HFFc6 (cell line): ENCODE measurements around the gene TFCP2. TPM values are rescaled to one million over a fixed set of nuclear protein-coding genes. Genes with fewer than 3 reads are reported as not detected.

Source experiments
- DNase-seq: peaks from one replicate; pipeline ENCODE4 v3.0.0-alpha.2; 2018
- H3K27ac Mint-ChIP-seq: 2 replicates; pipeline ENCODE4 v1.8.0; 2020; ENCODE audit warnings: mild to moderate bottlenecking, mixed read lengths
- H3K27me3 Mint-ChIP-seq: 2 replicates; pipeline ENCODE4 v1.8.0; 2021; ENCODE audit warnings: mild to moderate bottlenecking, moderate library complexity, mixed read lengths; ENCODE audit not compliant: insufficient read depth
- H3K36me3 Mint-ChIP-seq: 2 replicates; pipeline ENCODE4 v1.8.0; 2021; ENCODE audit warnings: low read depth, mixed read lengths
- H3K4me1 Mint-ChIP-seq: 2 replicates; pipeline ENCODE4 v1.8.0; 2020; ENCODE audit warnings: low read depth, mixed read lengths
- H3K4me3 Mint-ChIP-seq: 2 replicates; pipeline ENCODE4 v1.8.0; 2020; ENCODE audit warnings: mild to moderate bottlenecking, moderate library complexity, mixed read lengths
- H3K9me3 Mint-ChIP-seq: 2 replicates; pipeline ENCODE4 v1.8.0; 2020; ENCODE audit warnings: mild to moderate bottlenecking, mixed read lengths
- CTCF ChIP-seq: fragments of 200-600 bp; sonication (generic); IDR thresholded peaks from 2 replicates; pipeline ENCODE4 v1.5.0; 2021; ENCODE audit warnings: antibody characterized with exemption, mild to moderate bottlenecking
- total RNA-seq, 6 experiments: library from RNA; stranded (reverse); fragmentation: NEBNext Ultra II Directional; extraction: Animal tissue kit (Norgen Biotek cat#: 25700); gene quantifications; 2 replicates in 1 of 6; 3 replicates in 5 of 6; pipeline ENCODE4 v1.2.3, GENCODE V29; 2021

Gene TFCP2
- total RNA-seq, 6 experiments from 2014 or later: 23.6 to 26.5 (median 25.8) TPM

- no peak overlapping the region for H3K27ac Mint-ChIP-seq
Measured at GRCh38 chr12:51195841-51196240, 22.9 kb upstream of the TFCP2 start.

GRCh38 chr12:51192284-51192671, 19.3 kb upstream of the TFCP2 start:
- no peak for TF ChIP-seq CTCF
- no peak overlapping the region for H3K4me3 Mint-ChIP-seq
- DNase-seq: no peak
- H3K27me3 Mint-ChIP-seq: peaks cover 2% of the 10 kb centered on the region
- H3K9me3 Mint-ChIP-seq: no peaks in the 10 kb centered on the region
- no peak overlapping the region for H3K27ac Mint-ChIP-seq
- no peaks in the 10 kb centered on the region; the same call in 1 of the 2 replicates for H3K36me3 Mint-ChIP-seq
- 0 out of 2 replicates have a peak, but pooled peaks cover 4% of the 10 kb centered on the region for H3K4me1 Mint-ChIP-seq

More at GRCh38 chr12:51195841-51196240, 22.9 kb upstream of the TFCP2 start:
- H3K36me3 Mint-ChIP-seq: no peaks in the 10 kb centered on the region
- DNase-seq: no peak
- TF ChIP-seq CTCF: no peak
- 0 out of 2 replicates have a peak, but pooled peaks cover 3% of the 10 kb centered on the region for H3K4me1 Mint-ChIP-seq
- no peak overlapping the region for H3K4me3 Mint-ChIP-seq
- no peaks in the 10 kb centered on the region for H3K9me3 Mint-ChIP-seq
- H3K27me3 Mint-ChIP-seq: peaks cover 3% of the 10 kb centered on the region

- TF ChIP-seq CTCF: no peak
- no peak overlapping the region for H3K27ac Mint-ChIP-seq
- no peak for DNase-seq
Measured at GRCh38 chr12:51191516-51192283, 18.8 kb upstream of the TFCP2 start.

GRCh38 chr12:51190820-51191219, 17.9 kb upstream of the TFCP2 start:
- 0 out of 2 replicates have a peak, but pooled peaks cover 4% of the 10 kb centered on the region for H3K4me1 Mint-ChIP-seq
- no peak overlapping the region for H3K27ac Mint-ChIP-seq
- peaks cover 4% of the 10 kb centered on the region for H3K27me3 Mint-ChIP-seq
- no peaks in the 10 kb centered on the region for H3K9me3 Mint-ChIP-seq
- no peak for DNase-seq
- no peaks in the 10 kb centered on the region; the same call in 1 of the 2 replicates for H3K36me3 Mint-ChIP-seq
- no peak overlapping the region for H3K4me3 Mint-ChIP-seq
- no peak for TF ChIP-seq CTCF

More at GRCh38 chr12:51191516-51192283, 18.8 kb upstream of the TFCP2 start:
- Mint-ChIP-seq H3K36me3 (no peaks in the 10 kb centered on the region; the same call in 1 of the 2 replicates), H3K4me1 (0 out of 2 replicates have a peak, but pooled peaks cover 4% of the 10 kb centered on the region), H3K9me3 (no peaks in the 10 kb centered on the region), H3K27me3 (peaks cover 2% of the 10 kb centered on the region), H3K4me3 (no peak overlapping the region)

GRCh38 chr12:51189790-51190355, 16.9 kb upstream of the TFCP2 start:
- Mint-ChIP-seq H3K4me3 (no peak overlapping the region), H3K36me3 (no peaks in the 10 kb centered on the region; the same call in 1 of the 2 replicates), H3K27ac (no peak overlapping the region), H3K4me1 (0 out of 2 replicates have a peak, but pooled peaks cover 4% of the 10 kb centered on the region), H3K9me3 (no peaks in the 10 kb centered on the region), H3K27me3 (peaks cover 9% of the 10 kb centered on the region)
- TF ChIP-seq CTCF: no peak
- DNase-seq: no peak
